ENCODE data around the gene SH3RF3. TPM values are rescaled to one million over a fixed set of nuclear protein-coding genes. Genes with fewer than 3 reads are reported as not detected.

SH3RF3 gene
- total RNA-seq, 1 donor from 2014 or later, result 1.7 TPM

GRCh38 chr2:109226622-109227021 lies 97.6 kb downstream of the SH3RF3 start:
- no peaks in the 10 kb centered on the region for H3K27me3 Mint-ChIP-seq (ENCODE audit: unreplicated experiment)
- no peaks in the 10 kb centered on the region for H3K36me3 Mint-ChIP-seq (ENCODE audit: unreplicated experiment)
- H3K27ac Mint-ChIP-seq (ENCODE audit: unreplicated experiment), result no peak overlapping the region
- TF ChIP-seq CTCF (IDR thresholded peaks at IDR 0.05; ENCODE audit: partially characterized antibody, unreplicated experiment), result no peak
- H3K4me1 Mint-ChIP-seq (ENCODE audit: low read depth, unreplicated experiment), result peaks cover 7% of the 10 kb centered on the region
- no peak for DNase-seq
- H3K4me3 Mint-ChIP-seq (ENCODE audit: unreplicated experiment), result no peak overlapping the region
- H3K9me3 Mint-ChIP-seq (ENCODE audit: unreplicated experiment), result no peaks in the 10 kb centered on the region

GRCh38 chr2:109229094-109229675 lies 100.2 kb downstream of the SH3RF3 start:
- Mint-ChIP-seq H3K4me1 (ENCODE audit: low read depth, unreplicated experiment) (peaks cover 7% of the 10 kb centered on the region), H3K36me3 (ENCODE audit: unreplicated experiment) (no peaks in the 10 kb centered on the region), H3K9me3 (ENCODE audit: unreplicated experiment) (no peaks in the 10 kb centered on the region), H3K27me3 (ENCODE audit: unreplicated experiment) (no peaks in the 10 kb centered on the region), H3K4me3 (ENCODE audit: unreplicated experiment) (no peak overlapping the region), H3K27ac (ENCODE audit: unreplicated experiment) (no peak overlapping the region)
- DNase-seq, result no peak
- TF ChIP-seq CTCF (IDR thresholded peaks at IDR 0.05; ENCODE audit: partially characterized antibody, unreplicated experiment), result no peak

GRCh38 chr2:109230941-109231420 lies 102.0 kb downstream of the SH3RF3 start:
- Mint-ChIP-seq H3K4me3 (ENCODE audit: unreplicated experiment) (no peak overlapping the region), H3K4me1 (ENCODE audit: low read depth, unreplicated experiment) (peaks cover 7% of the 10 kb centered on the region), H3K9me3 (ENCODE audit: unreplicated experiment) (no peaks in the 10 kb centered on the region), H3K36me3 (ENCODE audit: unreplicated experiment) (no peaks in the 10 kb centered on the region), H3K27me3 (ENCODE audit: unreplicated experiment) (peaks cover 2% of the 10 kb centered on the region), H3K27ac (ENCODE audit: unreplicated experiment) (no peak overlapping the region)
- TF ChIP-seq CTCF (IDR thresholded peaks at IDR 0.05; ENCODE audit: partially characterized antibody, unreplicated experiment), result no peak
- no peak for DNase-seq

- Mint-ChIP-seq H3K36me3 (ENCODE audit: unreplicated experiment) (no peaks in the 10 kb centered on the region), H3K4me1 (ENCODE audit: low read depth, unreplicated experiment) (peaks cover 7% of the 10 kb centered on the region), H3K9me3 (ENCODE audit: unreplicated experiment) (no peaks in the 10 kb centered on the region), H3K4me3 (ENCODE audit: unreplicated experiment) (no peak overlapping the region), H3K27ac (ENCODE audit: unreplicated experiment) (no peak overlapping the region), H3K27me3 (ENCODE audit: unreplicated experiment) (peaks cover 2% of the 10 kb centered on the region)
- TF ChIP-seq CTCF (IDR thresholded peaks at IDR 0.05; ENCODE audit: partially characterized antibody, unreplicated experiment), result no peak
- no peak for DNase-seq
These were observed 102.4 kb downstream of the SH3RF3 start for GRCh38 chr2:109231428-109231827.

- Mint-ChIP-seq H3K4me3 (ENCODE audit: unreplicated experiment) (no peak overlapping the region), H3K9me3 (ENCODE audit: unreplicated experiment) (no peaks in the 10 kb centered on the region), H3K27me3 (ENCODE audit: unreplicated experiment) (peaks cover 2% of the 10 kb centered on the region), H3K4me1 (ENCODE audit: low read depth, unreplicated experiment) (peaks cover 7% of the 10 kb centered on the region), H3K27ac (ENCODE audit: unreplicated experiment) (no peak overlapping the region), H3K36me3 (ENCODE audit: unreplicated experiment) (no peaks in the 10 kb centered on the region)
- TF ChIP-seq CTCF (IDR thresholded peaks at IDR 0.05; ENCODE audit: partially characterized antibody, unreplicated experiment), result no peak
- DNase-seq, result no peak
These were observed 103.1 kb downstream of the SH3RF3 start for GRCh38 chr2:109231996-109232705.

Data from glutamatergic neuron (in vitro differentiated cells).